K562 (cell line): Measurements from ENCODE around the gene FASTK. TPM values are rescaled to one million over a fixed set of nuclear protein-coding genes. Genes with fewer than 3 reads are reported as not detected.

Source experiments
- BRD9 ChIP-seq: fragments of 450-650 bp; IDR thresholded peaks from 2 replicates; pipeline ENCODE4 v1.6.1; 2018; ENCODE audit warnings: low read depth; ENCODE audit not compliant: partially characterized antibody
- CTCFL ChIP-seq: IDR thresholded peaks from 2 replicates; pipeline ENCODE4 v1.6.1; 2011; ENCODE audit warnings: borderline replicate concordance, low read depth, mild to moderate bottlenecking, moderate library complexity, low read length; ENCODE audit not compliant: insufficient read depth, poor library complexity, severe bottlenecking
- HNRNPUL1 ChIP-seq: fragments of 200-400 bp; formaldehyde crosslinking; IDR thresholded peaks from 2 replicates; pipeline ENCODE4 v1.6.1; 2017; ENCODE audit warnings: low read length
- KDM4B ChIP-seq, 2 experiments: fragments of 450-650 bp in 1 of 2; sonication (generic) in 1 of 2; IDR thresholded peaks; 2 replicates each; pipeline ENCODE4 v1.6.1; 2016 to 2017; ENCODE audit warnings: borderline replicate concordance in 2 of 2, antibody characterized with exemption in 1 of 2, low read depth in 1 of 2, mild to moderate bottlenecking in 1 of 2
- MCM5 ChIP-seq: fragments of 450-650 bp; IDR thresholded peaks from 2 replicates; pipeline ENCODE4 v1.6.1; 2016; ENCODE audit warnings: low read depth
- NCOA6 ChIP-seq: fragments of 450-650 bp; IDR thresholded peaks from 2 replicates; pipeline ENCODE4 v1.6.1; 2017; ENCODE audit warnings: mild to moderate bottlenecking
- NFIC ChIP-seq: fragments of 450-650 bp; IDR thresholded peaks from 2 replicates; pipeline ENCODE4 v1.6.1; 2017; ENCODE audit warnings: mild to moderate bottlenecking, inconsistent platforms
- RFX7 ChIP-seq: fragments of 250-450 bp; sonication (Bioruptor Pico); IDR thresholded peaks from 2 replicates; pipeline ENCODE4 v1.5.1; 2021; ENCODE audit warnings: mild to moderate bottlenecking
- ZC3H11A ChIP-seq: IDR thresholded peaks from 2 replicates; pipeline ENCODE4 v1.6.1; 2012; ENCODE audit warnings: low read depth, low read length, improper control_type of control experiment
- polyA plus RNA-seq, 8 experiments: library from polyadenylated mRNA; depleted of rRNA in 4 of 8; stranded (reverse) in 5 of 8; unstranded in 3 of 8; fragments of >200 nt; fragmentation: Nextera tagmentation in 2 of 8; fragmentation: Illumina TruSeq in 1 of 8; extraction: Ambion mirVana in 2 of 8; extraction: Trizol in 1 of 8; gene quantifications; 2 replicates each; pipeline versions ENCODE4 v1.2.1 to v1.2.3, GENCODE V29; 2011 to 2014; ENCODE audit warnings: inconsistent platforms in 1 of 8, missing spikeins in 1 of 8
- total RNA-seq, 7 experiments: library from RNA; depleted of rRNA in 6 of 7; stranded (reverse); fragments of >200 nt in 6 of 7; fragmentation: Illumina TruSeq in 2 of 7; extraction: Trizol in 2 of 7; gene quantifications; 2 replicates each; pipeline versions ENCODE4 v1.2.1 to v1.2.3, GENCODE V29; 2011 to 2021; ENCODE audit warnings: low replicate concordance in 1 of 7
- TF ChIP-seq, protein P1 (sequence below): fragments of 200-600 bp; sonication (generic); IDR thresholded peaks from one replicate; pipeline ENCODE4 v1.6.1; 2012; ENCODE audit warnings: mild to moderate bottlenecking, low read depth, low read length, inconsistent platforms
- TF ChIP-seq, protein P2 (sequence below): sonication (generic); formaldehyde crosslinking; IDR thresholded peaks from 2 replicates; pipeline ENCODE4 v1.8.1; 2023; ENCODE audit warnings: mild to moderate bottlenecking, missing genetic modification reagents, moderate library complexity
- TF ChIP-seq, protein P3 (sequence below), 2 experiments: fragments of 450-650 bp; conservative IDR thresholded peaks; 2 replicates each; pipeline ENCODE4 v1.6.1; 2017; ENCODE audit warnings: mild to moderate bottlenecking in 2 of 2, moderate library complexity in 2 of 2

Gene FASTK
- total and polyA plus RNA-seq, 9 of the 15 experiments (the other 6 are each of a cell fraction or from before 2014, with no cell fraction given): 0.51 to 150 (median 48.2) TPM

GRCh38 chr7:151028948-151029501, 51.6 kb downstream of the FASTK start (continued):
- TF ChIP-seq, protein P1, sequence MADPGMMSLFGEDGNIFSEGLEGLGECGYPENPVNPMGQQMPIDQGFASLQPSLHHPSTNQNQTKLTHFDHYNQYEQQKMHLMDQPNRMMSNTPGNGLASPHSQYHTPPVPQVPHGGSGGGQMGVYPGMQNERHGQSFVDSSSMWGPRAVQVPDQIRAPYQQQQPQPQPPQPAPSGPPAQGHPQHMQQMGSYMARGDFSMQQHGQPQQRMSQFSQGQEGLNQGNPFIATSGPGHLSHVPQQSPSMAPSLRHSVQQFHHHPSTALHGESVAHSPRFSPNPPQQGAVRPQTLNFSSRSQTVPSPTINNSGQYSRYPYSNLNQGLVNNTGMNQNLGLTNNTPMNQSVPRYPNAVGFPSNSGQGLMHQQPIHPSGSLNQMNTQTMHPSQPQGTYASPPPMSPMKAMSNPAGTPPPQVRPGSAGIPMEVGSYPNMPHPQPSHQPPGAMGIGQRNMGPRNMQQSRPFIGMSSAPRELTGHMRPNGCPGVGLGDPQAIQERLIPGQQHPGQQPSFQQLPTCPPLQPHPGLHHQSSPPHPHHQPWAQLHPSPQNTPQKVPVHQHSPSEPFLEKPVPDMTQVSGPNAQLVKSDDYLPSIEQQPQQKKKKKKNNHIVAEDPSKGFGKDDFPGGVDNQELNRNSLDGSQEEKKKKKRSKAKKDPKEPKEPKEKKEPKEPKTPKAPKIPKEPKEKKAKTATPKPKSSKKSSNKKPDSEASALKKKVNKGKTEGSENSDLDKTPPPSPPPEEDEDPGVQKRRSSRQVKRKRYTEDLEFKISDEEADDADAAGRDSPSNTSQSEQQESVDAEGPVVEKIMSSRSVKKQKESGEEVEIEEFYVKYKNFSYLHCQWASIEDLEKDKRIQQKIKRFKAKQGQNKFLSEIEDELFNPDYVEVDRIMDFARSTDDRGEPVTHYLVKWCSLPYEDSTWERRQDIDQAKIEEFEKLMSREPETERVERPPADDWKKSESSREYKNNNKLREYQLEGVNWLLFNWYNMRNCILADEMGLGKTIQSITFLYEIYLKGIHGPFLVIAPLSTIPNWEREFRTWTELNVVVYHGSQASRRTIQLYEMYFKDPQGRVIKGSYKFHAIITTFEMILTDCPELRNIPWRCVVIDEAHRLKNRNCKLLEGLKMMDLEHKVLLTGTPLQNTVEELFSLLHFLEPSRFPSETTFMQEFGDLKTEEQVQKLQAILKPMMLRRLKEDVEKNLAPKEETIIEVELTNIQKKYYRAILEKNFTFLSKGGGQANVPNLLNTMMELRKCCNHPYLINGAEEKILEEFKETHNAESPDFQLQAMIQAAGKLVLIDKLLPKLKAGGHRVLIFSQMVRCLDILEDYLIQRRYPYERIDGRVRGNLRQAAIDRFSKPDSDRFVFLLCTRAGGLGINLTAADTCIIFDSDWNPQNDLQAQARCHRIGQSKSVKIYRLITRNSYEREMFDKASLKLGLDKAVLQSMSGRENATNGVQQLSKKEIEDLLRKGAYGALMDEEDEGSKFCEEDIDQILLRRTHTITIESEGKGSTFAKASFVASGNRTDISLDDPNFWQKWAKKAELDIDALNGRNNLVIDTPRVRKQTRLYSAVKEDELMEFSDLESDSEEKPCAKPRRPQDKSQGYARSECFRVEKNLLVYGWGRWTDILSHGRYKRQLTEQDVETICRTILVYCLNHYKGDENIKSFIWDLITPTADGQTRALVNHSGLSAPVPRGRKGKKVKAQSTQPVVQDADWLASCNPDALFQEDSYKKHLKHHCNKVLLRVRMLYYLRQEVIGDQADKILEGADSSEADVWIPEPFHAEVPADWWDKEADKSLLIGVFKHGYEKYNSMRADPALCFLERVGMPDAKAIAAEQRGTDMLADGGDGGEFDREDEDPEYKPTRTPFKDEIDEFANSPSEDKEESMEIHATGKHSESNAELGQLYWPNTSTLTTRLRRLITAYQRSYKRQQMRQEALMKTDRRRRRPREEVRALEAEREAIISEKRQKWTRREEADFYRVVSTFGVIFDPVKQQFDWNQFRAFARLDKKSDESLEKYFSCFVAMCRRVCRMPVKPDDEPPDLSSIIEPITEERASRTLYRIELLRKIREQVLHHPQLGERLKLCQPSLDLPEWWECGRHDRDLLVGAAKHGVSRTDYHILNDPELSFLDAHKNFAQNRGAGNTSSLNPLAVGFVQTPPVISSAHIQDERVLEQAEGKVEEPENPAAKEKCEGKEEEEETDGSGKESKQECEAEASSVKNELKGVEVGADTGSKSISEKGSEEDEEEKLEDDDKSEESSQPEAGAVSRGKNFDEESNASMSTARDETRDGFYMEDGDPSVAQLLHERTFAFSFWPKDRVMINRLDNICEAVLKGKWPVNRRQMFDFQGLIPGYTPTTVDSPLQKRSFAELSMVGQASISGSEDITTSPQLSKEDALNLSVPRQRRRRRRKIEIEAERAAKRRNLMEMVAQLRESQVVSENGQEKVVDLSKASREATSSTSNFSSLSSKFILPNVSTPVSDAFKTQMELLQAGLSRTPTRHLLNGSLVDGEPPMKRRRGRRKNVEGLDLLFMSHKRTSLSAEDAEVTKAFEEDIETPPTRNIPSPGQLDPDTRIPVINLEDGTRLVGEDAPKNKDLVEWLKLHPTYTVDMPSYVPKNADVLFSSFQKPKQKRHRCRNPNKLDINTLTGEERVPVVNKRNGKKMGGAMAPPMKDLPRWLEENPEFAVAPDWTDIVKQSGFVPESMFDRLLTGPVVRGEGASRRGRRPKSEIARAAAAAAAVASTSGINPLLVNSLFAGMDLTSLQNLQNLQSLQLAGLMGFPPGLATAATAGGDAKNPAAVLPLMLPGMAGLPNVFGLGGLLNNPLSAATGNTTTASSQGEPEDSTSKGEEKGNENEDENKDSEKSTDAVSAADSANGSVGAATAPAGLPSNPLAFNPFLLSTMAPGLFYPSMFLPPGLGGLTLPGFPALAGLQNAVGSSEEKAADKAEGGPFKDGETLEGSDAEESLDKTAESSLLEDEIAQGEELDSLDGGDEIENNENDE: no peak
- TF ChIP-seq CTCFL (no peak), NCOA6 (no peak), HNRNPUL1 (no peak), BRD9 (peak; percentile 34), RFX7 (no peak), KDM4B (IDR thresholded peaks at IDR 0.05; ENCODE audit: borderline replicate concordance in 2 of 2, low read depth in 1 of 2) (no peak), NFIC (no peak), MCM5 (no peak), ZC3H11A (no peak)
- TF ChIP-seq, protein P2, sequence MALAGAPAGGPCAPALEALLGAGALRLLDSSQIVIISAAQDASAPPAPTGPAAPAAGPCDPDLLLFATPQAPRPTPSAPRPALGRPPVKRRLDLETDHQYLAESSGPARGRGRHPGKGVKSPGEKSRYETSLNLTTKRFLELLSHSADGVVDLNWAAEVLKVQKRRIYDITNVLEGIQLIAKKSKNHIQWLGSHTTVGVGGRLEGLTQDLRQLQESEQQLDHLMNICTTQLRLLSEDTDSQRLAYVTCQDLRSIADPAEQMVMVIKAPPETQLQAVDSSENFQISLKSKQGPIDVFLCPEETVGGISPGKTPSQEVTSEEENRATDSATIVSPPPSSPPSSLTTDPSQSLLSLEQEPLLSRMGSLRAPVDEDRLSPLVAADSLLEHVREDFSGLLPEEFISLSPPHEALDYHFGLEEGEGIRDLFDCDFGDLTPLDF (CRISPR knock-in tag): no peak
- TF ChIP-seq, protein P3, sequence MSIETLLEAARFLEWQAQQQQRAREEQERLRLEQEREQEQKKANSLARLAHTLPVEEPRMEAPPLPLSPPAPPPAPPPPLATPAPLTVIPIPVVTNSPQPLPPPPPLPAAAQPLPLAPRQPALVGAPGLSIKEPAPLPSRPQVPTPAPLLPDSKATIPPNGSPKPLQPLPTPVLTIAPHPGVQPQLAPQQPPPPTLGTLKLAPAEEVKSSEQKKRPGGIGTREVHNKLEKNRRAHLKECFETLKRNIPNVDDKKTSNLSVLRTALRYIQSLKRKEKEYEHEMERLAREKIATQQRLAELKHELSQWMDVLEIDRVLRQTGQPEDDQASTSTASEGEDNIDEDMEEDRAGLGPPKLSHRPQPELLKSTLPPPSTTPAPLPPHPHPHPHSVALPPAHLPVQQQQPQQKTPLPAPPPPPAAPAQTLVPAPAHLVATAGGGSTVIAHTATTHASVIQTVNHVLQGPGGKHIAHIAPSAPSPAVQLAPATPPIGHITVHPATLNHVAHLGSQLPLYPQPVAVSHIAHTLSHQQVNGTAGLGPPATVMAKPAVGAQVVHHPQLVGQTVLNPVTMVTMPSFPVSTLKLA (conservative IDR thresholded peaks at IDR 0.05): peak in 1 of 2 experiments; percentile 23; a peak in 2 of 4 replicates
